ENCODE data around the gene NFU1. TPM values are rescaled to one million over a fixed set of nuclear protein-coding genes. Genes with fewer than 3 reads are reported as not detected.

The NFU1 gene
- total and polyA plus RNA-seq, 2 of the 8 experiments (the other 6 are each of a cell fraction or from before 2014, with no cell fraction given) = 18.4 to 45.5 TPM

Other genes starting within 250 kb of the NFU1 start
- gene GFPT1, start 50.2 kb downstream of the NFU1 start, total RNA-seq (2021; fragmentation: NEBNext Ultra II Directional; extraction: Animal tissue kit (Norgen Biotek cat#: 25700)) = 76.2 and 86.8 TPM in 2 replicates
- gene GFPT1, start 50.2 kb downstream of the NFU1 start, polyA plus RNA-seq (2011; rRNA removed) = 8.9 and 13.3 TPM in 2 replicates
- 40.5 and 48.1 TPM in 2 replicates for gene AAK1, start 206.3 kb upstream of the NFU1 start, total RNA-seq (2021; fragmentation: NEBNext Ultra II Directional; extraction: Animal tissue kit (Norgen Biotek cat#: 25700))
- 10.0 and 10.3 TPM in 2 replicates for gene AAK1, start 206.3 kb upstream of the NFU1 start, polyA plus RNA-seq (2011; rRNA removed)